GM23248 (cell line): ENCODE results near the gene NMUR1.

Source experiments
- EZH2 ChIP-seq: fragments of 200-600 bp; sonication (generic); IDR thresholded peaks from 2 replicates; pipeline ENCODE4 v1.6.1; 2018; ENCODE audit warnings: antibody characterized with exemption, mild to moderate bottlenecking; ENCODE audit not compliant: insufficient read depth, poor library complexity, severe bottlenecking
- EZH2phosphoT487 ChIP-seq: fragments of 200-600 bp; sonication (generic); IDR thresholded peaks from 2 replicates; pipeline ENCODE4 v1.6.1; 2018; ENCODE audit warnings: antibody characterized with exemption, moderate library complexity, mild to moderate bottlenecking, low read depth; ENCODE audit not compliant: insufficient read depth

DNA sequence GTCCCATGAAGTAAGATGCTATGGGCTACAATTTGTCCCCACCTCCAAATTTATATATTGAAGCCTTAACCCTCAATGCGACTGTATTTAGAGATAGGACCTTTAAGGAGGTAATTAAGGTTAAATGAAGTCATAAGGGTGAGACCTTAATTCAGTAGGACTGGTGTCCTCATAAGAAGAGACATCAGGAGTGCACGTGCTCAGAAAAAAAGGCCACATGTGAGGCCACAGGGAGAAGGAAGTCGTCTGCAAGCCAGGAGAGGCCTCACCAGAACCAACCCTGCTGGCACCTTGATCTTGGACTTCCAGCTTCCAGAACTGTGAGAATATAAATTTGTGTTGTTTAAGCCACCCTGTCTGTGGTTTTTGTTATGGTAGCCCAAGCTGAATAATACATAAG, 36.9 kb upstream of the NMUR1 start:
- no peak for TF ChIP-seq EZH2
- TF ChIP-seq EZH2phosphoT487 = no peak
